ENCODE measurements around the gene OAS2. TPM values are rescaled to one million over a fixed set of nuclear protein-coding genes. Genes with fewer than 3 reads are reported as not detected.

Gene OAS2
- total and polyA plus RNA-seq, 9 of the 15 experiments (the other 6 are each of a cell fraction or from before 2014, with no cell fraction given), result 0.13 to 0.85 TPM; not detected in 7

DNA sequence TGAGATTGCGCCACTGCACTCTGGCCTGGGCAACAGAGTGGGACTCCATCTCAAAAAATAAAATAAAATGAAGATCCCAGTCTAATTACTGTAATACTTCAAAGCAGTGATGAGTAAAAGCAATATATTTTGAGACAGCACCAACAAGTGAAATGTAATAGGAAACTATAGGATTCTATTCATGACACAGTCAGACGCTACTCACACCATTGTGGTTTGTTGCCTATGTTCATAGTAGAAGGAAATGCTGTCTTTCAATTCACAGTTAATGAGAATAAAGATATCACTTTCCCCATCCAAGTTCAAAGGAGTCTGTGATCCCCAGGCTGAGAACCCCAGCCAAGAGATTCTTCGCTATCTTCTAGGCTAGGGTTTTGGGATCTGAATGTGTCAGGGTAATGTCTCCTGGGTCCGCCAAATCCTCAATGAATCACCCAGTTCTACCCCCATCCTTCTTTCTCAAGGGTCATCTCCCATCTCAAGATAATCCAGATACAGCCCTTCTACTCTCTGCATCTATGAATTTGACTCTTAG is 61.7 kb downstream of the OAS2 start (continued):
- TF ChIP-seq CBX3 (IDR thresholded peaks at IDR 0.05; ENCODE audit: borderline replicate concordance in 1 of 2, low read length in 2 of 2), result no peak

DNA sequence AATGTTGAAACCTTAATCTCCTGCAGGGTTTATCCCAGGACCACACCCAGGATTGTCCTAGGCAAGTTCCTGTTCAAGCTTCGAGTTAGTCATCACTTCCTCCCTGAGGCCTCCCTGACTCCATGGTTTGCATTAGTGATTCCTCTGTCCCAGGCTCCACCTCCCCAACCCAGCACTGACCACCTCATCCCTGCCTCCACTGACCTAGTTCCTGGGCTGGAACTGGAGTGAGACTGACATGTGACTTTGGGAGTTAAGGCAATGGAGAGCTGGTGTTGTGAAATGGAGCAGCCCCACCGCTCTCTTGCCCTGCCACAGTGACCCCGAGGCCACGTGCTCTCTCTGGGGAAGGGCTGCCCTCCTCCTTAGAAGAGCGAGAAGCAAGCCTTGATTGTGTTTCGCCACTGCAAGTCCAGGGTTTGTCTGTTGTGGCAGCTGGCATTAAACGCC is 62.4 kb downstream of the OAS2 start:
- Histone ChIP-seq H3K9me3 (replicated peaks; ENCODE audit: control insufficient read depth, insufficient read depth, low read depth, low read length) (no peaks in the 10 kb centered on the region), H3K79me2 (ENCODE audit: control insufficient read depth, insufficient read depth, low read length) (no peaks in the 10 kb centered on the region), H3K9me1 (ENCODE audit: control insufficient read depth, insufficient read depth, low read length) (no peaks in the 10 kb centered on the region), H3K4me1 (replicated peaks in 1 of 2; ENCODE audit: control insufficient read depth in 2 of 2, insufficient read depth in 2 of 2, low read length in 2 of 2) (no peaks in the 10 kb centered on the region; a peak in 2 of 5 replicates), H4K20me1 (replicated peaks; ENCODE audit: control insufficient read depth, insufficient read depth, low read length) (no peaks in the 10 kb centered on the region; the same call in 1 of the 2 replicates), H3K4me2 (ENCODE audit: insufficient read depth, low read length) (no peak overlapping the region), H2AFZ (ENCODE audit: low read depth, low read length) (no peak overlapping the region), H3K4me3 (no peak overlapping the region), H3K27ac (ENCODE audit: extremely low read depth, low read depth, low read length) (no peak overlapping the region), H3K36me3 (ENCODE audit: control insufficient read depth, insufficient read depth, low read length) (no peaks in the 10 kb centered on the region), H3K9ac (ENCODE audit: insufficient read depth in 1 of 2, low read depth in 2 of 2, low read length in 2 of 2) (no peak overlapping the region), H3K27me3 (ENCODE audit: control insufficient read depth in 2 of 2, insufficient read depth in 2 of 2, low read length in 2 of 2) (peaks cover 6 to 32% of the 10 kb centered on the region in 2 experiments; a peak in 3 of 5 replicates)
- intact Hi-C loops (cut with micrococcal nuclease) (no loop called here), in situ Hi-C loops (cut with MboI) (no loop called here)
- FAIRE-seq (no peak), DNase-seq (ENCODE audit: extremely low read depth in 1 of 4, low spot score in 3 of 4) (no peak), ATAC-seq (no peak)
- no TSS peak for BruUV-seq (replicated peaks)
- WGBS (ENCODE audit: insufficient coverage, low coverage, missing lambda C conversion rate), result under 1% methylated on average over 7 of the region's 7 CpGs
- ChIA-PET CTCF (ENCODE audit: low intra/inter-chr PET ratio) (no interaction called here), POLR2A (no interaction called here)
- TF ChIP-seq, protein P1, sequence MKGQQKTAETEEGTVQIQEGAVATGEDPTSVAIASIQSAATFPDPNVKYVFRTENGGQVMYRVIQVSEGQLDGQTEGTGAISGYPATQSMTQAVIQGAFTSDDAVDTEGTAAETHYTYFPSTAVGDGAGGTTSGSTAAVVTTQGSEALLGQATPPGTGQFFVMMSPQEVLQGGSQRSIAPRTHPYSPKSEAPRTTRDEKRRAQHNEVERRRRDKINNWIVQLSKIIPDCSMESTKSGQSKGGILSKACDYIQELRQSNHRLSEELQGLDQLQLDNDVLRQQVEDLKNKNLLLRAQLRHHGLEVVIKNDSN (CRISPR knock-in tag; IDR thresholded peaks at IDR 0.05), result peak; percentile 50
- peak; percentile 73; the same call in 1 of the 2 replicates for TF ChIP-seq SPI1 (IDR thresholded peaks at IDR 0.05; ENCODE audit: borderline replicate concordance, low read depth, low read length)
- TF ChIP-seq SMARCA5 (IDR thresholded peaks at IDR 0.05), result no peak
- no peak for TF ChIP-seq NELFE (IDR thresholded peaks at IDR 0.05; ENCODE audit: insufficient read depth, insufficient read length)
- TF ChIP-seq JUND (IDR thresholded peaks at IDR 0.05; ENCODE audit: borderline replicate concordance, low read depth, low read length), result no peak
- TF ChIP-seq JUND (tag; IDR thresholded peaks at IDR 0.05; ENCODE audit: borderline replicate concordance, low read depth, low read length), result peak; percentile 25; the same call in 1 of the 3 replicates
- TF ChIP-seq, protein P2, sequence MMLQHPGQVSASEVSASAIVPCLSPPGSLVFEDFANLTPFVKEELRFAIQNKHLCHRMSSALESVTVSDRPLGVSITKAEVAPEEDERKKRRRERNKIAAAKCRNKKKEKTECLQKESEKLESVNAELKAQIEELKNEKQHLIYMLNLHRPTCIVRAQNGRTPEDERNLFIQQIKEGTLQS (IDR thresholded peaks at IDR 0.05), result peak; percentile 30; the same call in 1 of the 2 replicates
- TF ChIP-seq, protein P2 (CRISPR knock-in tag; conservative IDR thresholded peaks at IDR 0.05), result no peak
- TF ChIP-seq CEBPG (CRISPR knock-in tag; IDR thresholded peaks at IDR 0.05), result no peak
- peak; percentile 29 to 75; a peak in 3 of 4 replicates for TF ChIP-seq CEBPG (tag; conservative IDR thresholded peaks at IDR 0.05 in 1 of 2, IDR thresholded peaks at IDR 0.05 in 1 of 2)
- no peak for TF ChIP-seq MEF2A (IDR thresholded peaks at IDR 0.05; ENCODE audit: control insufficient read depth, low read depth, low read length)
- TF ChIP-seq GABPA (tag; conservative IDR thresholded peaks at IDR 0.05; ENCODE audit: low read depth), result 0 out of 2 replicates have a peak, but pooled peaks have one; percentile 20
- no peak for TF ChIP-seq POLR2AphosphoS2 (IDR thresholded peaks at IDR 0.05; ENCODE audit: low read length)
- TF ChIP-seq YY1 (IDR thresholded peaks at IDR 0.05; ENCODE audit: borderline replicate concordance in 1 of 3, control insufficient read depth in 1 of 3, extremely low read depth in 1 of 3, insufficient read depth in 3 of 3, insufficient read length in 1 of 3, insufficient replicate concordance in 2 of 3, low read depth in 1 of 3, low read length in 2 of 3), result no peak
- peak; percentile 54 for TF ChIP-seq CEBPB (tag; IDR thresholded peaks at IDR 0.05)
- TF ChIP-seq TCF7 (IDR thresholded peaks at IDR 0.05; ENCODE audit: borderline replicate concordance), result no peak
- TF ChIP-seq, protein P3, sequence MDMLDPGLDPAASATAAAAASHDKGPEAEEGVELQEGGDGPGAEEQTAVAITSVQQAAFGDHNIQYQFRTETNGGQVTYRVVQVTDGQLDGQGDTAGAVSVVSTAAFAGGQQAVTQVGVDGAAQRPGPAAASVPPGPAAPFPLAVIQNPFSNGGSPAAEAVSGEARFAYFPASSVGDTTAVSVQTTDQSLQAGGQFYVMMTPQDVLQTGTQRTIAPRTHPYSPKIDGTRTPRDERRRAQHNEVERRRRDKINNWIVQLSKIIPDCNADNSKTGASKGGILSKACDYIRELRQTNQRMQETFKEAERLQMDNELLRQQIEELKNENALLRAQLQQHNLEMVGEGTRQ (CRISPR knock-in tag; IDR thresholded peaks at IDR 0.05), result peak; percentile 44
